Thymus (tissue), 11 donors: ENCODE measurements around the gene ACRBP. TPM values are rescaled to one million over a fixed set of nuclear protein-coding genes. Genes with fewer than 3 reads are reported as not detected.
A peak's percentile ranks its signal among the peaks of the same experiment; 100 is the strongest.

ENCODE experiments used
- DNase-seq, 9 donors: peaks; one replicate each; pipeline ENCODE4 v3.0.0-alpha.2; 2013; ENCODE audit warnings: low spot score in 9 of 9, low read depth in 6 of 9, missing footprints in 1 of 9
- H3K27ac ChIP-seq, 2 donors: one replicate each; pipeline ENCODE4 v1.5.1; 2013; ENCODE audit warnings: control low read depth in 1 of 2, low read depth in 1 of 2, low read length in 1 of 2, mild to moderate bottlenecking in 1 of 2, moderate library complexity in 1 of 2
- H3K27me3 ChIP-seq, 2 donors: one replicate each; pipeline ENCODE4 v1.5.1; 2013; ENCODE audit warnings: low read length in 1 of 2; ENCODE audit not compliant: control insufficient read depth in 2 of 2, insufficient read depth in 1 of 2
- H3K36me3 ChIP-seq, 2 donors: one replicate each; pipeline ENCODE4 v1.5.1; 2013; ENCODE audit warnings: low read length in 1 of 2, mild to moderate bottlenecking in 1 of 2, moderate library complexity in 1 of 2; ENCODE audit not compliant: control insufficient read depth in 2 of 2, insufficient read depth in 2 of 2
- H3K4me1 ChIP-seq, 2 donors: one replicate each; pipeline ENCODE4 v1.5.1; 2013; ENCODE audit warnings: low read length in 2 of 2; ENCODE audit not compliant: control insufficient read depth in 2 of 2, insufficient read depth in 2 of 2
- H3K4me3 ChIP-seq, 2 donors: one replicate each; pipeline ENCODE4 v1.5.1; 2013; ENCODE audit warnings: low read length in 2 of 2, control low read depth in 1 of 2, mild to moderate bottlenecking in 1 of 2
- H3K9me3 ChIP-seq, 2 donors: one replicate each; pipeline ENCODE4 v1.5.1; 2013; ENCODE audit warnings: low read length in 1 of 2, mild to moderate bottlenecking in 1 of 2; ENCODE audit not compliant: control insufficient read depth in 2 of 2, insufficient read depth in 1 of 2
- WGBS: extraction: QIAGEN DNeasy Blood & Tissue Kit; methylation state at CpG from one replicate; pipeline ENCODE4 v1.1.7; 2013; 5-methylcytosine and 5-hydroxymethylcytosine counted together
- polyA plus RNA-seq: library from polyadenylated mRNA; stranded (reverse); fragments of 200-250 nt; gene quantifications from one replicate; pipeline ENCODE4 v1.2.3, GENCODE V29; 2013
- total RNA-seq: library from RNA; stranded (reverse); fragments of 120-200 nt; gene quantifications from one replicate; pipeline ENCODE4 v1.2.4, GENCODE V29; 2013
- donor health status: healthy.

The ACRBP gene
- total and polyA plus RNA-seq, 2 donors: 2.0 to 10.5 TPM

DNA sequence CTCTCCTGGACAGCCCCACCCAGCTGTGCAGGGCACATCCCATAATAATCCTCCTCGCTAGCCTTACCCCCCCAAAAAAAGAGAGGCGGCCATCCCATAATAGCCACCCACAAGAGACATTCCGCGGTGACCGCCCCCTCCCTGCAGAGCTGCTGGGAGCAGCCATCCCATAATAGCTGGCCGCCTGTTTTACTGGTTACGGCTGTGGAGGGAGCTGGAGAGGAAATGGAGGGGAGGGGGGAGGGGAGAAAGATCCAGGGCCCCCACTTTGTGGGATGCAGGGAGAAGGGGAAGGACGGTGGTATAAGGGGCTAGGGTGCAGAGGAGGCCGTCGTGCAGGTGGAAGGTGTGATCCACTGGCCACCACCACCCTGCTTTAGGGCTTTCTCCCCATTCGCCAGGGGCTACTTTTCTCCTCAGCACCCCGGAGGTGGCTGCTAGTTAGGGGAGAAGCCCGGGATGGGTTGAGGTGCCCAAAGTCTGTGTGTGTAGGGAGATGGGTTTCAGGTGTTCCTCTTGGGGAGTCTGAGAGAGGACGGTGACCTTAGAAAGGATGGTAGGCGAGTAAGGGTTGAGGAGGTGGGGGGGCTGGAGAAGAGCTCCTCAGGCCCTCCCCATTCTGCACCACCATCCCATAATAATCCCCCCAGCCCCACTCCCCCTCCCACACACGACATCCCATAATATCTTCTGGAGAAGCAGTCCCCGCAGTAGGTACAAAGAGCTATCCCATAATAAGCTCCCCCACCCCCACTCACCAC lies 34.0 kb downstream of the ACRBP start:
- Histone ChIP-seq H3K9me3 (peaks cover 1 to 3% of the 10 kb centered on the region in 2 donors), H3K27me3 (no peaks in the 10 kb centered on the region), H3K4me3 (peak overlapping the region; percentile 8 to 17), H3K4me1 (peaks cover 29 to 60% of the 10 kb centered on the region in 2 donors), H3K27ac (peak overlapping the region; percentile 91 to 99), H3K36me3 (no peaks in the 10 kb centered on the region)
- WGBS: 3% methylated on average over 17 of the region's 17 CpGs
- DNase-seq: peak in 2 of 9 donors; percentile 63 to 75

DNA sequence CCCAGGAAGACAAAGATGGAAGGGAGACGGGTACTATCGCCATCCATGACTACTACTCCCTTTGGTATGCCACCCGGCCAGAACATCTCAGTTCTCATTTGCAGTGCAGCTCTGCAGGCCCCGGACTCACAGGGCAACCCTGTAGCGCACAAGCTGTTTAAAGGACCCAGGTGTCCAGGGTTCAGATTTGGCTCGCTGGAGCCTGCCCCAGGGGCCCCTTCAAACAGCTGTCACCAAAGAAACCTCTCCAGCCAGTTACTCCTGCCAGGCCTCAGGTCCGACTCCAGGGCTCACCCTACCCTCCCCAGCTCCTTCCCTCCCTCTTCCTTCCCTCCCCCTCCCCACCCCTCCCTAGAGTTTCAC lies 34.6 kb downstream of the ACRBP start:
- 26% methylated on average over 7 of the region's 7 CpGs for WGBS
- H3K4me1 ChIP-seq: peaks cover 29 to 60% of the 10 kb centered on the region in 2 donors
- H3K4me3 ChIP-seq: peak overlapping the region; percentile 8 to 17
- DNase-seq: no peak
- no peaks in the 10 kb centered on the region for H3K36me3 ChIP-seq
- H3K27ac ChIP-seq: peak overlapping the region; percentile 91 to 99
- H3K27me3 ChIP-seq: no peaks in the 10 kb centered on the region
- H3K9me3 ChIP-seq: peaks cover 1 to 3% of the 10 kb centered on the region in 2 donors

DNA sequence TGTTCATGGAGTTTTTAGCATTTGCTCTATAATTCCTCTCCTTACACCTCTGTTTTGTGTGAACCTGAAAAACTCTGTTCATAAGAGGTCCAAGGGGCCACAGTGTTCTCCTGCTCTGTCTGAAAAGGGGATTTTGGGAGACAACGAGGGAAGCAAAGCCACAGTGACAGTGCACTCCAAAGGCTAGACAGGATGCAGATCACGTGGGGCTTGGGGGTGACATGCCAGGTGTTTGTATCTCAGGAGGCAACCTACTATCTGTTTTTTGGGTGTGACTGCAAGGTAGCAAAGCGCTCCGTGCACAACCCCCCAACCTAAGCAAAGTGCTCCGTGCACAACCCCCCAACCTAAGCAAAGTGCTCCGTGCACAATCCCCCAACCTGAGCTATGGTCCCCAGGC lies 35.0 kb downstream of the ACRBP start:
- DNase-seq: peak in 3 of 9 donors; percentile 77 to 91 (median 80)
- H3K4me3 ChIP-seq: peak overlapping the region; percentile 8 to 17
- 8% methylated on average over 6 of the region's 6 CpGs for WGBS

DNA sequence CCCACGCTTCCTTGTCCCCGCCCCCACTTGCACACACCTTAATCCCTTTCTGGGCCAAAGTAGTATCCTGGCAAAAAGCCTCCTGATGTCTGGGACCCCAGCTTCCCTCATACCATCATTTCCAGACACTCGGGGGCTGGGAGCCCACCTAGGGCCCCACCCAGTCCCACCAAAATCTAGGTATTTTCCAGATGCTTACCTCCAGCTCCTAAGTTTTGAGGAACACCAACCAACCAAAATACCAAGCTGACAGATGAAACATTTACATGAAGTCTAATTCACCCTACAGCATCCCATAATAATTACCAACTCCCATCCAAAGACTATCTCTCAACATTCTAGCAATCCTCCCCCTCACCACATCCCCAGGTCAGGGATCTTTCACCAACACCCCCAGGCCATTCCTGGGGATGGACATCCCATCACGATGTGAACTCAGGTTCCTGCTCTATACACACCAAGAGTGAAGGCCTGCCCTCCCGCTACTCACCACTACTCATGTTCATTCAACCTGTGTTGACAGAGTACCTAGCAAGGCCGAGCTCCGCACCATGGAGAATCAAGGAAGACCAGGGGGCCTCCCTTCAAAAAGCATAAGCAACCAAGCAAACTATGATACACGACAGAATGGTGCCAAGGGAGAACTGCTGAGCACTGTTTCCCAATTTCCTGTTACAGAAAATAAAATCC lies 38.5 kb downstream of the ACRBP start:
- peak in 1 of 9 donors; percentile 56 for DNase-seq
- WGBS: 74% methylated on average over 8 of the region's 8 CpGs

More for the DNA sequence above, 35.0 kb downstream of the ACRBP start:
- H3K36me3 ChIP-seq: no peaks in the 10 kb centered on the region
- H3K9me3 ChIP-seq: peaks cover 1 to 3% of the 10 kb centered on the region in 2 donors
- H3K27me3 ChIP-seq: no peaks in the 10 kb centered on the region
- peaks cover 29 to 62% of the 10 kb centered on the region in 2 donors for H3K4me1 ChIP-seq
- peak overlapping the region; percentile 91 to 99 for H3K27ac ChIP-seq

DNA sequence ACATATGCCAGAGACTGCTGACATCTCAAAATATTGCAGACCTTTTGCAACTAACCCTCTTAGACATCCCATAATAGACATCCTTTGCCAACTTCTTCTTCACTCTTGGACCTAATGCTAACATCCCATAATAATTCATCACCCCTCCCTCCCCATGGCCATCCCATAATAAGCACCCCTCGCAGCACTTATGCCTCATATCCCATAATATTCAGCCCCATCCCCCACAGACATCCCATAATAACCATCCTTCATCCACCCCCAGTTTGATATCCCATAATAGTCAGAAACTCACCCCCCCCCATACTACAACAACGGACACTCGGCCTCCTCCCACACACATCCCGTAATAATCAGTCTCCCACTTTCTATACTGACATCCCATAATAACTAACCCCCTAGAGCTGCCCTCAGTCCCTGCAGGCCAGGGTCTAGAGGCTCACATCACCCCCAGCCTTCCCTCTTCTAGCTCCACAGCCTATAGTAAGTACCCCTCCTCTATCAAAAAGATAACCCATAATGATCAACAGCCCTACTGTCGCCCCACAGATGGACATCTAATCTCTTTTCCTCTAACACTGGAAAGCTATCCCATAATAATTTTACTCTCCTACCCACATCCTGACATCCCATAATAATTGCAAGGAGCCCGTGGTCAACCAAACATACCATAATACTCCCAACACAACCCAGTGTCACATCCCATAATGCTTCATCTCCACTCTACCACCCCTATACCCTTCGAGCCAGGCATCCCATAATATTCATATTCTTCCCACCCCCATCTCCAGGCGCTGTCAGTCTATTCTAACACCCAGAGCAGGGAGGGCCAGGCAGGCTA lies 39.3 kb downstream of the ACRBP start:
- H3K4me3 ChIP-seq: no peak overlapping the region
- H3K36me3 ChIP-seq: peaks cover 7 to 13% of the 10 kb centered on the region in 2 donors

More for the DNA sequence above, 38.5 kb downstream of the ACRBP start:
- Histone ChIP-seq H3K4me3 (no peak overlapping the region), H3K4me1 (peaks cover 34 to 73% of the 10 kb centered on the region in 2 donors), H3K36me3 (peaks cover 7 to 10% of the 10 kb centered on the region in 2 donors), H3K27me3 (no peaks in the 10 kb centered on the region), H3K27ac (peak overlapping the region; percentile 98), H3K9me3 (peaks cover 0 to 1% of the 10 kb centered on the region in 2 donors)

DNA sequence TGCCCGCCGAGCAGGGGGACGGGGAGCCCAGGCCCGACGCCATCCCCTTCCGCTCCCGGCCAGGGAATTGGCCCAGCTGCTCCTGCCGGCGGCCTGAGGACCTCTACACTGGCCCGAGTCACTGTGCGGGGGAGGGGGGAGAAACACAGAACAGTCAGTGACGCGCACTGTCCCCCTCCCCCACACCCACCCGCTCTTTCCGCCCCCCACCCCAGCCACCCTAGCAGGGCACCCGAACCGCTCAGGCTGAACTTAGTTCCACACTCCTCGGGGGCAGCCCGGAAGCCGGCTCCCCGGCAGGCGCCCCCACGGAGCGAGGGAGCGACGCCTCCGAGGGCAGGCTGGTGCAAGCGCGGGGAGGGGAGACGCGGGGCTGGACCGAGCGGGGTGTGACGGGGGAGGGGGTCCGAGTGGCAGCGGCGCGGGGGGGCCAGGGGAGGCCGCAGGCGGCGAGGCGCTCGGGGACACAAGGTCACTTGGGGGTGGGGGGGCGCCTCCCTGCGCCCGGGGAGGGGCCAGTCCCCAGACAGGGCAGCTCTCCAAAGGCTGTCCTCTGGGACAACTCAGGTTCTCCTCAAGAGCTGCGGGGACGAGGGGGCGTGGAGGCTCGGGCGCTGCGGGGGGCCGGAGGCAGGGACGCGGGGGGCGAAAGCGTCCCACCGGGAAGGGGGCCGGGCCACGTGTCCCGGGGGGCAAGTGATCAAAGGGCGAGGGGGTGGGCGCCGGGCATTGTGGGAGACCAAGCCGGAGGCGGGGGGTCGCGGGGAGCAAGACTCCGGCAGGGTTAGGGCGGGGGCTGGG lies 40.7 kb downstream of the ACRBP start:
- Histone ChIP-seq H3K9me3 (peaks cover 0 to 4% of the 10 kb centered on the region in 2 donors), H3K4me1 (peaks cover 34 to 73% of the 10 kb centered on the region in 2 donors), H3K27ac (peak overlapping the region; percentile 98), H3K4me3 (peak overlapping the region; percentile 72 to 90), H3K27me3 (no peaks in the 10 kb centered on the region), H3K36me3 (peaks cover 16 to 27% of the 10 kb centered on the region in 2 donors)
- peak in 4 of 9 donors; percentile 68 to 86 (median 76) for DNase-seq
- 1% methylated on average over 70 of the region's 70 CpGs for WGBS

More for the DNA sequence above, 39.3 kb downstream of the ACRBP start:
- H3K9me3 ChIP-seq: peaks cover 1 to 3% of the 10 kb centered on the region in 2 donors
- WGBS: 6% methylated on average over 8 of the region's 8 CpGs
- peak overlapping the region; percentile 98 for H3K27ac ChIP-seq
- H3K27me3 ChIP-seq: no peaks in the 10 kb centered on the region
- H3K4me1 ChIP-seq: peaks cover 36 to 73% of the 10 kb centered on the region in 2 donors
- DNase-seq: peak in 2 of 9 donors; percentile 45 to 73

DNA sequence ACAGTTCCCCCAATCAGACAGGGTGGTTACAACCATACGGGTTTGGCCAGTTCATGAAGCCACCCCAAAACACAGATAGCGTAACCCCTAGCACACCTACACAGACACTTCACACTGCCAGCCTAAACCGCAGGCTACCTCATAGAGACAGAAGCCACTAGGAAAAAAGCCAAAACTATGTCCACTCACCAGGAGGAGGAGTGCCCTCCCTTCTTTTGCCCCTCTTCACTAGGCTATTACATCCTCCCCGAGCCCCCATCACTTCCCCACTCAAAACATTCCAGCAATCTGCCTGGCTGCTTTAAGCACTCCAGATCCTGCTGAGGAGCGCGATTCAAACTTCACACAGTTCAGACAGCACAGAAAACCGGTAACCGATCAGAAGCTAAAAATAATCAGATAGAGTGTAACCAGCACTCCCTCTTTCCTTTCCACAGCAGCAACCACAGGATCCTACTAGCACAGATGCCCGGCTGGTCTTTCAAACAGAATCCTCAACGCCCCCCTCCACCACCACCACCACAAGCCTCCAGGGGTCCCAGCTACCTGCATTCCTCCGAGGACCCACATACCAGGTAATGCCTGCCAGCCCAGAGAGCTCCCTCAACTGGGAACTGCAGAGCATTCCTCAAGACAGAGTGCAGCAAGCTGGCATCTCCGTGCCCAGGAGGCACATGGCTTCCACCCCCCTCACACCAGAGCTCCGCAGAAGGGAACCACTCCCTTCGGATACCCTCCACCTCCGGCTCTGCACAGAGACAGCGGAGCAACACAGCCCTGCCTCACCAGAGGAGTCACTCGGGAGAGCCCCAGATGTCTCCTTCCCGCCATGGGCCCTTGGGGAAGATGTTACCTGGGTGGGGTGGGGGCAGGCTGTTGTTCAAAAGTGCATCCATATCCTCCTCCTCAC lies 41.6 kb downstream of the ACRBP start:
- peak overlapping the region; percentile 72 to 90 for H3K4me3 ChIP-seq
- peaks cover 26 to 64% of the 10 kb centered on the region in 2 donors for H3K4me1 ChIP-seq
- peaks cover 0 to 4% of the 10 kb centered on the region in 2 donors for H3K9me3 ChIP-seq
- DNase-seq: peak in 1 of 9 donors; percentile 38
- 1% methylated on average over 18 of the region's 18 CpGs for WGBS
- peaks cover 24 to 36% of the 10 kb centered on the region in 2 donors for H3K36me3 ChIP-seq
- no peaks in the 10 kb centered on the region for H3K27me3 ChIP-seq
- peak overlapping the region; percentile 98 for H3K27ac ChIP-seq
